HCT116 (cell line): Measurements from ENCODE around the gene FCER1G. TPM values are rescaled to one million over a fixed set of nuclear protein-coding genes. Genes with fewer than 3 reads are reported as not detected.

Experiments used
- ATAC-seq: fragments of 200-7000 bp; cut with Tn5 transposase; 2 replicates; pipeline ENCODE4 v1.9.1; 2020; ENCODE audit warnings: mild to moderate bottlenecking, moderate library complexity
- BruUV-seq: library from RNA; stranded (reverse); fragments of 400-500 nt; replicated peaks from 2 replicates; lab custom pipeline; 2021; lab: Mats Ljungman, UMichigan
- CTCF ChIA-PET: fragments of 300-600 bp; sonication (Branson Sonifier 250); formaldehyde crosslinking; loops from one replicate; lab custom pipeline; 2021; ENCODE audit warnings: antibody characterized with exemption; lab: Charles Lee
- POLR2A ChIA-PET: fragments of 300-600, 350-600 bp; sonication (Branson Sonifier 250); formaldehyde crosslinking; loops from one replicate; lab custom pipeline; 2021; ENCODE audit warnings: antibody characterized with exemption; lab: Charles Lee
- RAD21 ChIA-PET, 2 experiments: fragments of 300-600 bp; sonication (Branson Sonifier 250); formaldehyde crosslinking; loops; one replicate each; lab custom pipeline; 2023; ENCODE audit warnings: low total read pairs in 2 of 2; ENCODE audit not compliant: uncharacterized antibody in 2 of 2, unreplicated experiment in 2 of 2, low non-redundant PET in 1 of 2; lab: Charles Lee
- DNase-seq: peaks from one replicate; pipeline ENCODE4 v3.0.0-alpha.2; 2010; ENCODE audit warnings: low read depth, low spot score
- H2AFZ ChIP-seq: fragments of 200-600 bp; shearing (Covaris generic), sonication (generic); 2 replicates; pipeline ENCODE4 v1.6.1; 2017; ENCODE audit warnings: low read depth, mixed run types, mixed read lengths, antibody characterized with exemption, low read length; ENCODE audit not compliant: poor library complexity, severe bottlenecking
- H3K27ac ChIP-seq: 2 replicates; pipeline ENCODE4 v1.5.1; 2012; ENCODE audit warnings: low read depth, low read length
- H3K27me3 ChIP-seq: fragments of 200-600 bp; sonication (generic); 2 replicates; pipeline ENCODE4 v1.6.1; 2016; ENCODE audit warnings: mixed run types, low read length, mixed read lengths; ENCODE audit not compliant: insufficient read depth
- H3K36me3 ChIP-seq, 2 experiments: fragments of 200-500 bp in 1 of 2; fragments of 200-600 bp in 1 of 2; sonication (Bioruptor generic) in 1 of 2; sonication (generic) in 1 of 2; 2 replicates each; pipeline versions ENCODE4 v1.5.1 to v1.6.1; 2014 to 2016; ENCODE audit warnings: low read length in 2 of 2, inconsistent platforms in 1 of 2, mixed read lengths in 1 of 2, mixed run types in 1 of 2; ENCODE audit not compliant: insufficient read depth in 2 of 2, control insufficient read depth in 1 of 2
- H3K4me1 ChIP-seq, 2 experiments: fragments of 200-600 bp in 1 of 2; sonication (generic) in 1 of 2; 2 replicates each; pipeline versions ENCODE4 v1.5.1 to v1.6.1; 2012 to 2017; ENCODE audit warnings: low read length in 2 of 2, inconsistent platforms in 1 of 2, mild to moderate bottlenecking in 1 of 2, mixed read lengths in 1 of 2, mixed run types in 1 of 2, moderate library complexity in 1 of 2; ENCODE audit not compliant: insufficient read depth in 2 of 2, control insufficient read depth in 1 of 2
- H3K4me2 ChIP-seq: fragments of 200-600 bp; sonication (generic); 2 replicates; pipeline ENCODE4 v1.6.1; 2017; ENCODE audit warnings: mixed run types, low read length, mixed read lengths
- H3K4me3 ChIP-seq, 2 experiments: fragments of 200-600 bp in 1 of 2; sonication (generic) in 1 of 2; replicated peaks in 1 of 2; 2 replicates each; pipeline ENCODE4 v1.5.1; 2011 to 2016; ENCODE audit warnings: low read length in 2 of 2, control low read depth in 1 of 2, low read depth in 1 of 2, mild to moderate bottlenecking in 1 of 2, mixed read lengths in 1 of 2, mixed run types in 1 of 2
- H3K79me2 ChIP-seq: fragments of 200-600 bp; sonication (generic); 2 replicates; pipeline ENCODE4 v1.6.1; 2017; ENCODE audit warnings: mild to moderate bottlenecking, mixed run types, low read length, moderate library complexity, mixed read lengths; ENCODE audit not compliant: insufficient read depth
- H3K9ac ChIP-seq: fragments of 200-600 bp; sonication (generic); 2 replicates; pipeline ENCODE4 v1.6.1; 2016; ENCODE audit warnings: low read length, mixed read lengths
- H3K9me2 ChIP-seq: fragments of 200-600 bp; sonication (generic), shearing (Covaris generic); 2 replicates; pipeline ENCODE4 v1.6.1; 2017; ENCODE audit warnings: mixed run types, mild to moderate bottlenecking, moderate library complexity; ENCODE audit not compliant: insufficient read depth
- H3K9me3 ChIP-seq, 2 experiments: fragments of 200-500 bp in 1 of 2; fragments of 200-600 bp in 1 of 2; sonication (Bioruptor generic) in 1 of 2; sonication (generic) in 1 of 2; 2 replicates each; pipeline ENCODE4 v1.6.1; 2014 to 2017; ENCODE audit warnings: low read length in 2 of 2, mixed read lengths in 2 of 2, inconsistent platforms in 1 of 2, low read depth in 1 of 2, mild to moderate bottlenecking in 1 of 2, mixed run types in 1 of 2, moderate library complexity in 1 of 2; ENCODE audit not compliant: control insufficient read depth in 1 of 2, insufficient read depth in 1 of 2
- H4K20me1 ChIP-seq: fragments of 200-600 bp; sonication (generic), shearing (Covaris generic); 2 replicates; pipeline ENCODE4 v1.6.1; 2017; ENCODE audit warnings: mixed run types, mild to moderate bottlenecking, moderate library complexity; ENCODE audit not compliant: insufficient read depth
- ATF3 ChIP-seq: IDR thresholded peaks from 2 replicates; pipeline ENCODE4 v1.6.1; 2012
- CBX3 ChIP-seq: IDR thresholded peaks from 2 replicates; pipeline ENCODE4 v1.6.1; 2012; ENCODE audit warnings: low read depth
- CTCF ChIP-seq, 3 experiments: fragments of 200-600 bp in 1 of 3; sonication (generic) in 1 of 3; IDR thresholded peaks in 2 of 3; conservative IDR thresholded peaks in 1 of 3; 2 replicates each; pipeline ENCODE4 v1.5.1; 2012 to 2017; ENCODE audit warnings: low read depth in 2 of 3, low read length in 2 of 3, antibody characterized with exemption in 1 of 3, borderline replicate concordance in 1 of 3, control low read depth in 1 of 3, mild to moderate bottlenecking in 1 of 3, mixed read lengths in 1 of 3, mixed run types in 1 of 3, moderate library complexity in 1 of 3; ENCODE audit not compliant: insufficient read depth in 1 of 3
- EZH2 ChIP-seq: fragments of 200-600 bp; sonication (generic); IDR thresholded peaks from 2 replicates; pipeline ENCODE4 v1.6.1; 2017; ENCODE audit warnings: antibody characterized with exemption, mixed run types
- FOSL1 ChIP-seq: IDR thresholded peaks from 2 replicates; pipeline ENCODE4 v1.6.1; 2012; ENCODE audit warnings: low read depth
- MAX ChIP-seq: IDR thresholded peaks from 2 replicates; pipeline ENCODE4 v1.6.1; 2012
- POLR2AphosphoS5 ChIP-seq: IDR thresholded peaks from 2 replicates; pipeline ENCODE4 v1.6.1; 2011; ENCODE audit warnings: mild to moderate bottlenecking, low read depth, low read length, moderate library complexity
- RAD21 ChIP-seq: IDR thresholded peaks from 2 replicates; pipeline ENCODE4 v1.6.1; 2012; ENCODE audit warnings: low read depth, mild to moderate bottlenecking
- REST ChIP-seq: IDR thresholded peaks from 2 replicates; pipeline ENCODE4 v1.6.1; 2012; ENCODE audit warnings: low read depth
- SRF ChIP-seq: IDR thresholded peaks from 2 replicates; pipeline ENCODE4 v1.6.1; 2012; ENCODE audit warnings: low read depth
- TCF7L2 ChIP-seq: IDR thresholded peaks from 2 replicates; pipeline ENCODE4 v1.7.0; 2011; ENCODE audit warnings: borderline replicate concordance, inconsistent platforms; ENCODE audit not compliant: insufficient read depth, insufficient read length; ENCODE audit errors: extremely low read depth
- ZFX ChIP-seq: fragments of 450-650 bp; IDR thresholded peaks from 2 replicates; pipeline ENCODE4 v1.6.1; 2017
- ZNF274 ChIP-seq: fragments of 200-500 bp; sonication (Bioruptor generic); IDR thresholded peaks from 2 replicates; pipeline ENCODE4 v1.6.1; 2014; ENCODE audit warnings: mild to moderate bottlenecking, low read depth, low read length, inconsistent platforms
- intact Hi-C: fragments of 100-400 bp; cut with micrococcal nuclease; formaldehyde crosslinking; loops from 2 replicates; pipeline ENCODE4 v1.10.0; 2022
- total RNA-seq: library from RNA; stranded (reverse); gene quantifications from one replicate; pipeline ENCODE4 v1.2.1, GENCODE V29; 2021; ENCODE audit not compliant: unreplicated experiment

Gene FCER1G
- total RNA-seq, 1 experiment from 2014 or later = 0.86 TPM

GRCh38 chr1:161228032-161228431 is 12.9 kb downstream of the FCER1G start (continued):
- no peak for TF ChIP-seq ZFX
- TF ChIP-seq TCF7L2 = no peak
- no peak for TF ChIP-seq CBX3
- TF ChIP-seq RAD21 = no peak
- TF ChIP-seq EZH2 = no peak
- TF ChIP-seq CTCF (IDR thresholded peaks at IDR 0.05 in 2 of 3, conservative IDR thresholded peaks at IDR 0.05 in 1 of 3; ENCODE audit: borderline replicate concordance in 1 of 3, insufficient read depth in 1 of 3, low read depth in 2 of 3, low read length in 2 of 3) = no peak
- no peak for TF ChIP-seq ZNF274
- TF ChIP-seq, all 23 proteins: peak for 0

GRCh38 chr1:161229896-161230295 is 14.8 kb downstream of the FCER1G start:
- no peaks in the 10 kb centered on the region for H3K79me2 ChIP-seq
- H2AFZ ChIP-seq = no peak overlapping the region
- POLR2A ChIA-PET = no interaction called here
- TF ChIP-seq EZH2 (no peak), REST (no peak), POLR2AphosphoS5 (no peak), FOSL1 (no peak), ATF3 (no peak), CTCF (IDR thresholded peaks at IDR 0.05 in 2 of 3, conservative IDR thresholded peaks at IDR 0.05 in 1 of 3; ENCODE audit: borderline replicate concordance in 1 of 3, insufficient read depth in 1 of 3, low read depth in 2 of 3, low read length in 2 of 3) (peak; percentile 24 to 34 (median 27); a peak in 5 of 6 replicates), SRF (no peak), RAD21 (peak; percentile 33; the same call in 1 of the 2 replicates), MAX (no peak)
- RAD21 ChIA-PET = interaction anchor here in 1 of 2 experiments (1.0 kb wide), 1 partner anchor 76 kb away, joined by 3 read pairs; no protein-coding TSS in a partner anchor
- no peaks in the 10 kb centered on the region for H3K9me2 ChIP-seq
- H3K4me1 ChIP-seq = peaks cover 14 to 24% of the 10 kb centered on the region in 2 experiments; a peak in 3 of 4 replicates
- CTCF ChIA-PET = interaction anchor here (1.1 to 1.7 kb wide), 2 partner anchors 48 to 152 kb away, joined by 3 to 11 read pairs; no protein-coding TSS in a partner anchor
- H3K27me3 ChIP-seq = no peaks in the 10 kb centered on the region
- H3K36me3 ChIP-seq = peaks cover 4 to 17% of the 10 kb centered on the region in 2 experiments
- no peak overlapping the region for H3K27ac ChIP-seq
- no peaks in the 10 kb centered on the region for H4K20me1 ChIP-seq
- no TSS peak for BruUV-seq
- no peak overlapping the region for H3K4me3 ChIP-seq
- no peaks in the 10 kb centered on the region for H3K9me3 ChIP-seq
- no peak overlapping the region for H3K9ac ChIP-seq
- ATAC-seq (no peak), DNase-seq (no peak)
- no peak overlapping the region for H3K4me2 ChIP-seq
- intact Hi-C loops = no loop called here
